ENCODE results near the gene DLEC1. TPM values are rescaled to one million over a fixed set of nuclear protein-coding genes. Genes with fewer than 3 reads are reported as not detected.
"Not testable (repeated sequence)": the region's sequence is repeated elsewhere in the genome, so short reads cannot be mapped to it uniquely, and the experiment has no call there.

DLEC1 gene
- total RNA-seq, 4 donors from 2014 or later = 0.07 to 0.78 (median 0.16) TPM

DNA sequence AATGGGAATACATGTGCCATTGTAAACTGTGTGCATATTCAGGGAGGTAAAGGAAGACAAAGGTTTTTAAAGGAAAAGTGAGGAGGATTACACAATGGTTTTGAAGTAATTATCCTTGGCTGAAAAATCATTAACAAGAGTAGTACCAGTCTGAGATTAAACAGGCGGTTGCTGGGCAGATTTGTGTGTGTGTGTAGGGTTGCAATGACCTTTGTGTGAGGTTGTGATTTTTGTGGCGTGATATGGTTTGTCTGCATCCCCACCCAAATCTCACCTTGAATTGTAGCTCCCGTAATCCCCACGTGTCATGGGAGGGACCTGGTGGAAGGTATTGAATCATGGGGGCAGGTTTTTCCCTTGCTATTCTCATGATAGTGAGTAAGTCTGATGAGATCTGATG, 7.0 kb downstream of the DLEC1 start:
- 91 to 93% methylated on average over 3 to 4 of the region's 4 CpGs for WGBS, 2 donors (ENCODE audit: low coverage in 1 of 2)
- no peaks in the 10 kb centered on the region for H3K27me3 ChIP-seq
- TF ChIP-seq POLR2AphosphoS5 (IDR thresholded peaks at IDR 0.05) (no peak), EP300 (IDR thresholded peaks at IDR 0.05) (no peak), POLR2A (IDR thresholded peaks at IDR 0.05) (no peak)
- TF ChIP-seq, protein P1, sequence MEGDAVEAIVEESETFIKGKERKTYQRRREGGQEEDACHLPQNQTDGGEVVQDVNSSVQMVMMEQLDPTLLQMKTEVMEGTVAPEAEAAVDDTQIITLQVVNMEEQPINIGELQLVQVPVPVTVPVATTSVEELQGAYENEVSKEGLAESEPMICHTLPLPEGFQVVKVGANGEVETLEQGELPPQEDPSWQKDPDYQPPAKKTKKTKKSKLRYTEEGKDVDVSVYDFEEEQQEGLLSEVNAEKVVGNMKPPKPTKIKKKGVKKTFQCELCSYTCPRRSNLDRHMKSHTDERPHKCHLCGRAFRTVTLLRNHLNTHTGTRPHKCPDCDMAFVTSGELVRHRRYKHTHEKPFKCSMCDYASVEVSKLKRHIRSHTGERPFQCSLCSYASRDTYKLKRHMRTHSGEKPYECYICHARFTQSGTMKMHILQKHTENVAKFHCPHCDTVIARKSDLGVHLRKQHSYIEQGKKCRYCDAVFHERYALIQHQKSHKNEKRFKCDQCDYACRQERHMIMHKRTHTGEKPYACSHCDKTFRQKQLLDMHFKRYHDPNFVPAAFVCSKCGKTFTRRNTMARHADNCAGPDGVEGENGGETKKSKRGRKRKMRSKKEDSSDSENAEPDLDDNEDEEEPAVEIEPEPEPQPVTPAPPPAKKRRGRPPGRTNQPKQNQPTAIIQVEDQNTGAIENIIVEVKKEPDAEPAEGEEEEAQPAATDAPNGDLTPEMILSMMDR (IDR thresholded peaks at IDR 0.05) = no peak
- no peak overlapping the region for H3K27ac ChIP-seq
- ATAC-seq = no peak
- H3K9me3 ChIP-seq = no peaks in the 10 kb centered on the region
- H3K4me3 ChIP-seq = no peak overlapping the region
- no peaks in the 10 kb centered on the region for H3K36me3 ChIP-seq
- H3K4me1 ChIP-seq = no peaks in the 10 kb centered on the region

DNA sequence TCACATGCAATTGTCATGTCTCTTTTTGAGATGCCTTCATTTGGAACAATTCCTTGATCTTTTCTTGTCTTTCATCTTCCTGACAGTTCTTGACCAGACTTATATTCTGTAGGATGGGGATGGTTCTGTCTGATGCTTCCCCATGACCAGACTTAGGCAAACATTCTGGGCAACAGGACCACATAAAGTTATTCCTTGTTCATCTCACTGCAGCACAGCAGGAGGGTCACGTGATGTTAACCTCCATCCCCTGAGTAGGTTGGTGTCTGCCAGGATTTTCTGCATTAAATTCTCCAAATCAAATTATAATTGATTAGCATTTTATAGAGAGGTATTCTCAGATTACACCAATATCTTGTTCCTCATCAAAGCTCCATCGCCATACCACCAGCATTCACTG, 7.8 kb downstream of the DLEC1 start:
- ATAC-seq = no peak
- H3K4me1 ChIP-seq = no peaks in the 10 kb centered on the region
- 87 to 100% methylated on average over 1 to 2 of the region's 2 CpGs for WGBS, 2 donors (ENCODE audit: low coverage in 1 of 2)
- H3K27me3 ChIP-seq = no peaks in the 10 kb centered on the region
- no peaks in the 10 kb centered on the region for H3K9me3 ChIP-seq
- no peaks in the 10 kb centered on the region for H3K36me3 ChIP-seq
- H3K4me3 ChIP-seq = no peak overlapping the region
- H3K27ac ChIP-seq = no peak overlapping the region
- TF ChIP-seq EP300 (IDR thresholded peaks at IDR 0.05) (no peak), POLR2AphosphoS5 (IDR thresholded peaks at IDR 0.05) (no peak), POLR2A (IDR thresholded peaks at IDR 0.05) (no peak)
- TF ChIP-seq, protein P1 (IDR thresholded peaks at IDR 0.05) = no peak

DNA sequence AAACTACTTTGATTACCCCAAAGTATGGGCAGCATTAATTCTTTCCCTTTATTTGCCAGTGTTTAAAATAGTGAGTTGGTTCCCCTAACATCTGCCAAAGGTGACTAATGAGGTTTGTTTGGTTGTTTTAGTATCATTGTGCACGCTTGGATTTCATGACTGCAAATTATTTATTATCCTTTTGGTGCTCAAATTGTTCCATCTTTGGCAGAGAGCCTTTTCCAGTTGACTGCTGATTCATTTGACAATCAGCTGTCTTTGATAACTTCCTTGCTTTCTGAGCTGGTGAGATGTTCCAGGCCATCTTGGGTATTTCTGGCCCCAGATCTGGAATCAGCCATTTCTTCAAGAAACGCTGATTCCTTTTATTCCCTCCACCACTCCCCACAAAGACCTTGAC, 8.9 kb downstream of the DLEC1 start:
- no peak for TF ChIP-seq POLR2AphosphoS5 (IDR thresholded peaks at IDR 0.05)
- TF ChIP-seq POLR2A (IDR thresholded peaks at IDR 0.05) = no peak
- no peak for TF ChIP-seq EP300 (IDR thresholded peaks at IDR 0.05)
- TF ChIP-seq, protein P1 (IDR thresholded peaks at IDR 0.05) = no peak
- Histone ChIP-seq H3K27me3 (no peaks in the 10 kb centered on the region), H3K27ac (no peak overlapping the region), H3K9me3 (no peaks in the 10 kb centered on the region), H3K4me3 (no peak overlapping the region), H3K4me1 (no peaks in the 10 kb centered on the region), H3K36me3 (no peaks in the 10 kb centered on the region)
- no peak for ATAC-seq
- 45 to 50% methylated on average over 2 of the region's 2 CpGs for WGBS, 2 donors (ENCODE audit: low coverage in 1 of 2)

DNA sequence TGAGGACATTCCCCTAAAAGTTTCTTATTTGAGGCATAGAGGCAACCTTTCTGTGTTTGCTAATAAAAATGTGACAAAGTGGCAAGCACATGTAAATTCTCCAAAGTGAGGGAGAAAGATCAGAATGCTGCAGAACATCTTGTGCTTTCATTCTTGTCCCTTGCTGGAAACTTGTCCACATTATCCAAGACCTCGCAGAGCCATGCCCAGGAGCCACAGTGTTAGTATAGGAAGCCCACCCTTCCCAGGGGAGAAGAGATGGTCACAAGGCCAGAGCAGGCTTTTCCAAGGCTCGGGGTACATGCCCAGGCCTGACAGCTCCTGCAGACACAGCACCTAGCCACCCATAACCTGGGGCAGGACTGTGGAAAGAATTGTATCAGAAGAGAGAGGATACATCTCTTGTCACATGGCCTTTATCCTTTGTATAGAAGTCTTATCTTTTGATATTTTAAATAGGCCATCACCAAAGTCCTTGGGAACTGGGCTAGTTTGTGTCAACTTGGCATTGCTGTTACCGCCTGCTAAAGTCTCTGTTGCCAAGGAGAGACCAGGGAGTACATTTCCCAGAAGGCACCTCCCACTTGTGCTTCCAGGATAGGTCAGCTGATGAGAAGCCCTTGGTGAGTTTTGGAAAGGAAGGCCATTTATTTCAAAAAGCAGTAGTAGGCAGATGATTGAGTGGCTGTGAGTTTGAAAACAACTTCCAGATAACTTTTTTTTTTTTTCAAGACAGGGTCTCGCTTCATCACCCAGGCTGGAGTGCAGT, 10.5 kb downstream of the DLEC1 start:
- H3K36me3 ChIP-seq = no peaks in the 10 kb centered on the region
- H3K9me3 ChIP-seq = no peaks in the 10 kb centered on the region
- no peak for ATAC-seq
- no peak overlapping the region for H3K4me3 ChIP-seq
- H3K27ac ChIP-seq = no peak overlapping the region
- H3K4me1 ChIP-seq = no peaks in the 10 kb centered on the region
- 82 to 100% methylated on average over 2 to 3 of the region's 4 CpGs for WGBS, 2 donors (ENCODE audit: low coverage in 1 of 2)
- no peaks in the 10 kb centered on the region for H3K27me3 ChIP-seq
- TF ChIP-seq, protein P1 (IDR thresholded peaks at IDR 0.05) = no peak
- TF ChIP-seq POLR2A (IDR thresholded peaks at IDR 0.05) (no peak), POLR2AphosphoS5 (IDR thresholded peaks at IDR 0.05) (no peak), EP300 (IDR thresholded peaks at IDR 0.05) (no peak)

DNA sequence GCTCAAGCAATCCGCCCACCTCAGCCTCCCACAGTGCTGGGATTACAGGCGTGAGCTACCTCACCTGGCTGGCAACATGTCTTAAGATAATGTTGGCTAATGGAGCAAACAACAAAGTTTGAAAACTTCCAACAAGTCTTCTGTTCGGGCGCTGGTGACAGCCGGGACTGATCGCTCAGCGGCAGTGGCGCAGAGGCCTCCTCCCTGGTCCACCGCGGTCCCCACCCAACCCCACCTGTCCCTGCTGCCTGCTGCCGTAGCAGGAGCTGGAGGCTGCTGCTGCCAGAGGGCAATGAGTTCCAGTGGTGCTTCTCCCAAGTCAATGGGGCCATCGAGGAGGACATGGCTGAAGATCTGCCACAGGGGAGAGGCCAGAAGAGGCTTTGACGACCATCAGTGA, 12.1 kb downstream of the DLEC1 start:
- H3K9me3 ChIP-seq = no peaks in the 10 kb centered on the region
- 77% methylated on average over 5 of the region's 13 CpGs; no CpG with 5 or more reads in 1 of the 2 donors for WGBS, 2 donors (ENCODE audit: low coverage in 1 of 2)
- no peaks in the 10 kb centered on the region for H3K36me3 ChIP-seq
- TF ChIP-seq EP300 (IDR thresholded peaks at IDR 0.05) (no peak), POLR2AphosphoS5 (IDR thresholded peaks at IDR 0.05) (no peak), POLR2A (IDR thresholded peaks at IDR 0.05) (no peak)
- TF ChIP-seq, protein P1 (IDR thresholded peaks at IDR 0.05) = no peak
- H3K4me3 ChIP-seq = no peak overlapping the region
- ATAC-seq = no peak
- H3K27me3 ChIP-seq = no peaks in the 10 kb centered on the region
- H3K4me1 ChIP-seq = no peaks in the 10 kb centered on the region
- no peak overlapping the region for H3K27ac ChIP-seq

DNA sequence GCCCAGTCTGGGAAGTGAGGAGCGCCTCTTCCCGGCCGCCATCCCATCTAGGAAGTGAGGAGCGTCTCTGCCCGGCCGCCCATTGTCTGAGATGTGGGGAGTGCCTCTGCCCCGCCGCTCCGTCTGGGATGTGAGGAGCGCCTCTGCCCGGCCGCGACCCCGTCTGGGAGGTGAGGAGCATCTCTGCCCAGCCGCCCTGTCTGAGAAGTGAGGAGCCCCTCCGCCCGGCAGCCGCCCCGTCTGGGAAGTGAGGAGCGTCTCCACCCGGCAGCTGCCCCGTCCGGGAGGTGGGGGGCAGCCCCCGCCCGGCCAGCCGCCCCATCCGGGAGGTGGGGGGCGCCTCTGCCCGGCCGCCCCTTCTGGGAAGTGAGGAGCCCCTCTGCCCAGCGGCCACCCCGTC, 14.3 kb downstream of the DLEC1 start:
- H3K4me1 ChIP-seq, H3K36me3 ChIP-seq, H3K27ac ChIP-seq, H3K27me3 ChIP-seq, ATAC-seq, H3K9me3 ChIP-seq, H3K4me3 ChIP-seq: not testable (repeated sequence)
- no CpG with 5 or more reads among the region's 32 CpGs for WGBS, 2 donors (ENCODE audit: low coverage in 1 of 2)

DNA sequence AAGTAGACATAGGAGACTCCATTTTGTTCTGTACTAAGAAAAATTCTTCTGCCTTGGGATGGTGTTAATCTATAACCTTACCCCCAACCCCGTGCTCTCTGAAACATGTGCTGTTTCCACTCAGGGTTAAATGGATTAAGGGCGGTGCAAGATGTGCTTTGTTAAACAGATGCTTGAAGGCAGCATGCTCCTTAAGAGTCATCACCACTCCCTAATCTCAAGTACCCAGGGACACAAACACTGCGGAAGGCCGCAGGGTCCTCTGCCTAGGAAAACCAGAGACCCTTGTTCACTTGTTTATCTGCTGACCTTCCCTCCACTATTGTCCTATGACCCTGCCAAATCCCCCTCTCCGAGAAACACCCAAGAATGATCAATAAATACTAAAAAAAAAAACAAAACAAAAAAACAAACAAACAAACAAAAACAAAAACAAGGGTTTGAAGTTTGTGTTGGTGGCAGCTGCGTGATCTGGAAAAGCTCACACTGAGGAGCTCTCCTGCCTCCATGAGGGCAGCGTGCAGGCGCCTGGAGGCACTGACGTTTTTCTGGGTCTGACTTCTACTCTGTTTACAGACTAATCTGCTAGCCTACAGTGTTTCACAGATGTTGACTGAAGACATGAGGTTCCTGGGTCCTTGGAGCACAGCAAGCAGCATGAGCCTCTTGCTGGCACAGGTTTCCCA, 14.9 kb downstream of the DLEC1 start:
- ATAC-seq, H3K4me1 ChIP-seq, H3K27me3 ChIP-seq, H3K4me3 ChIP-seq, H3K27ac ChIP-seq, H3K9me3 ChIP-seq, H3K36me3 ChIP-seq: not testable (repeated sequence)
- WGBS, 2 donors (ENCODE audit: low coverage in 1 of 2) = 87 to 93% methylated on average over 2 to 5 of the region's 9 CpGs

Data from gastroesophageal sphincter (tissue), 4 donors.